HCT116 (cell line): ENCODE measurements around the gene FCER2. TPM values are rescaled to one million over a fixed set of nuclear protein-coding genes. Genes with fewer than 3 reads are reported as not detected.

Experiments used
- ATAC-seq: fragments of 200-7000 bp; cut with Tn5 transposase; 2 replicates; pipeline ENCODE4 v1.9.1; 2020; ENCODE audit warnings: mild to moderate bottlenecking, moderate library complexity
- BruUV-seq: library from RNA; stranded (reverse); fragments of 400-500 nt; replicated peaks from 2 replicates; lab custom pipeline; 2021; lab: Mats Ljungman, UMichigan
- CTCF ChIA-PET: fragments of 300-600 bp; sonication (Branson Sonifier 250); formaldehyde crosslinking; loops from one replicate; lab custom pipeline; 2021; ENCODE audit warnings: antibody characterized with exemption; lab: Charles Lee
- POLR2A ChIA-PET: fragments of 300-600, 350-600 bp; sonication (Branson Sonifier 250); formaldehyde crosslinking; loops from one replicate; lab custom pipeline; 2021; ENCODE audit warnings: antibody characterized with exemption; lab: Charles Lee
- RAD21 ChIA-PET, 2 experiments: fragments of 300-600 bp; sonication (Branson Sonifier 250); formaldehyde crosslinking; loops; one replicate each; lab custom pipeline; 2023; ENCODE audit warnings: low total read pairs in 2 of 2; ENCODE audit not compliant: uncharacterized antibody in 2 of 2, unreplicated experiment in 2 of 2, low non-redundant PET in 1 of 2; lab: Charles Lee
- DNase-seq: peaks from one replicate; pipeline ENCODE4 v3.0.0-alpha.2; 2010; ENCODE audit warnings: low read depth, low spot score
- H2AFZ ChIP-seq: fragments of 200-600 bp; shearing (Covaris generic), sonication (generic); 2 replicates; pipeline ENCODE4 v1.6.1; 2017; ENCODE audit warnings: low read depth, mixed run types, mixed read lengths, antibody characterized with exemption, low read length; ENCODE audit not compliant: poor library complexity, severe bottlenecking
- H3K27ac ChIP-seq: 2 replicates; pipeline ENCODE4 v1.5.1; 2012; ENCODE audit warnings: low read depth, low read length
- H3K27me3 ChIP-seq: fragments of 200-600 bp; sonication (generic); 2 replicates; pipeline ENCODE4 v1.6.1; 2016; ENCODE audit warnings: mixed run types, low read length, mixed read lengths; ENCODE audit not compliant: insufficient read depth
- H3K36me3 ChIP-seq, 2 experiments: fragments of 200-500 bp in 1 of 2; fragments of 200-600 bp in 1 of 2; sonication (Bioruptor generic) in 1 of 2; sonication (generic) in 1 of 2; 2 replicates each; pipeline versions ENCODE4 v1.5.1 to v1.6.1; 2014 to 2016; ENCODE audit warnings: low read length in 2 of 2, inconsistent platforms in 1 of 2, mixed read lengths in 1 of 2, mixed run types in 1 of 2; ENCODE audit not compliant: insufficient read depth in 2 of 2, control insufficient read depth in 1 of 2
- H3K4me1 ChIP-seq, 2 experiments: fragments of 200-600 bp in 1 of 2; sonication (generic) in 1 of 2; 2 replicates each; pipeline versions ENCODE4 v1.5.1 to v1.6.1; 2012 to 2017; ENCODE audit warnings: low read length in 2 of 2, inconsistent platforms in 1 of 2, mild to moderate bottlenecking in 1 of 2, mixed read lengths in 1 of 2, mixed run types in 1 of 2, moderate library complexity in 1 of 2; ENCODE audit not compliant: insufficient read depth in 2 of 2, control insufficient read depth in 1 of 2
- H3K4me2 ChIP-seq: fragments of 200-600 bp; sonication (generic); 2 replicates; pipeline ENCODE4 v1.6.1; 2017; ENCODE audit warnings: mixed run types, low read length, mixed read lengths
- H3K4me3 ChIP-seq, 2 experiments: fragments of 200-600 bp in 1 of 2; sonication (generic) in 1 of 2; replicated peaks in 1 of 2; 2 replicates each; pipeline ENCODE4 v1.5.1; 2011 to 2016; ENCODE audit warnings: low read length in 2 of 2, control low read depth in 1 of 2, low read depth in 1 of 2, mild to moderate bottlenecking in 1 of 2, mixed read lengths in 1 of 2, mixed run types in 1 of 2
- H3K79me2 ChIP-seq: fragments of 200-600 bp; sonication (generic); 2 replicates; pipeline ENCODE4 v1.6.1; 2017; ENCODE audit warnings: mild to moderate bottlenecking, mixed run types, low read length, moderate library complexity, mixed read lengths; ENCODE audit not compliant: insufficient read depth
- H3K9ac ChIP-seq: fragments of 200-600 bp; sonication (generic); 2 replicates; pipeline ENCODE4 v1.6.1; 2016; ENCODE audit warnings: low read length, mixed read lengths
- H3K9me2 ChIP-seq: fragments of 200-600 bp; sonication (generic), shearing (Covaris generic); 2 replicates; pipeline ENCODE4 v1.6.1; 2017; ENCODE audit warnings: mixed run types, mild to moderate bottlenecking, moderate library complexity; ENCODE audit not compliant: insufficient read depth
- H3K9me3 ChIP-seq, 2 experiments: fragments of 200-500 bp in 1 of 2; fragments of 200-600 bp in 1 of 2; sonication (Bioruptor generic) in 1 of 2; sonication (generic) in 1 of 2; 2 replicates each; pipeline ENCODE4 v1.6.1; 2014 to 2017; ENCODE audit warnings: low read length in 2 of 2, mixed read lengths in 2 of 2, inconsistent platforms in 1 of 2, low read depth in 1 of 2, mild to moderate bottlenecking in 1 of 2, mixed run types in 1 of 2, moderate library complexity in 1 of 2; ENCODE audit not compliant: control insufficient read depth in 1 of 2, insufficient read depth in 1 of 2
- H4K20me1 ChIP-seq: fragments of 200-600 bp; sonication (generic), shearing (Covaris generic); 2 replicates; pipeline ENCODE4 v1.6.1; 2017; ENCODE audit warnings: mixed run types, mild to moderate bottlenecking, moderate library complexity; ENCODE audit not compliant: insufficient read depth
- CBX3 ChIP-seq: IDR thresholded peaks from 2 replicates; pipeline ENCODE4 v1.6.1; 2012; ENCODE audit warnings: low read depth
- CEBPB ChIP-seq: IDR thresholded peaks from 2 replicates; pipeline ENCODE4 v1.6.1; 2012; ENCODE audit warnings: low read depth
- EGR1 ChIP-seq: IDR thresholded peaks from 2 replicates; pipeline ENCODE4 v1.6.1; 2012; ENCODE audit warnings: low read depth
- ELF1 ChIP-seq: IDR thresholded peaks from 2 replicates; pipeline ENCODE4 v1.6.1; 2012; ENCODE audit warnings: low read depth, borderline replicate concordance
- EZH2 ChIP-seq: fragments of 200-600 bp; sonication (generic); IDR thresholded peaks from 2 replicates; pipeline ENCODE4 v1.6.1; 2017; ENCODE audit warnings: antibody characterized with exemption, mixed run types
- EZH2phosphoT487 ChIP-seq: fragments of 200-600 bp; IDR thresholded peaks from 2 replicates; pipeline ENCODE4 v1.6.1; 2018; ENCODE audit warnings: antibody characterized with exemption, borderline replicate concordance
- FOSL1 ChIP-seq: IDR thresholded peaks from 2 replicates; pipeline ENCODE4 v1.6.1; 2012; ENCODE audit warnings: low read depth
- POLR2A ChIP-seq: IDR thresholded peaks from 2 replicates; pipeline ENCODE4 v1.7.0; 2011; ENCODE audit warnings: borderline replicate concordance; ENCODE audit not compliant: insufficient read depth, insufficient read length; ENCODE audit errors: extremely low read depth
- REST ChIP-seq: IDR thresholded peaks from 2 replicates; pipeline ENCODE4 v1.6.1; 2012; ENCODE audit warnings: low read depth
- SIN3A ChIP-seq: IDR thresholded peaks from 2 replicates; pipeline ENCODE4 v1.6.1; 2012; ENCODE audit warnings: low read depth
- SRF ChIP-seq: IDR thresholded peaks from 2 replicates; pipeline ENCODE4 v1.6.1; 2012; ENCODE audit warnings: low read depth
- TCF7L2 ChIP-seq: IDR thresholded peaks from 2 replicates; pipeline ENCODE4 v1.7.0; 2011; ENCODE audit warnings: borderline replicate concordance, inconsistent platforms; ENCODE audit not compliant: insufficient read depth, insufficient read length; ENCODE audit errors: extremely low read depth
- YY1 ChIP-seq: IDR thresholded peaks from 2 replicates; pipeline ENCODE4 v1.6.1; 2011; ENCODE audit warnings: low read length, low read depth, moderate library complexity, mild to moderate bottlenecking; ENCODE audit not compliant: insufficient replicate concordance; ENCODE audit errors: extremely low read depth
- ZFX ChIP-seq: fragments of 450-650 bp; IDR thresholded peaks from 2 replicates; pipeline ENCODE4 v1.6.1; 2017
- ZNF274 ChIP-seq: fragments of 200-500 bp; sonication (Bioruptor generic); IDR thresholded peaks from 2 replicates; pipeline ENCODE4 v1.6.1; 2014; ENCODE audit warnings: mild to moderate bottlenecking, low read depth, low read length, inconsistent platforms
- intact Hi-C: fragments of 100-400 bp; cut with micrococcal nuclease; formaldehyde crosslinking; loops from 2 replicates; pipeline ENCODE4 v1.10.0; 2022
- total RNA-seq: library from RNA; stranded (reverse); gene quantifications from one replicate; pipeline ENCODE4 v1.2.1, GENCODE V29; 2021; ENCODE audit not compliant: unreplicated experiment
- TF ChIP-seq, protein P1 (sequence below): IDR thresholded peaks from 2 replicates; pipeline ENCODE4 v1.6.1; 2011; ENCODE audit warnings: mild to moderate bottlenecking, low read length, moderate library complexity; ENCODE audit not compliant: insufficient replicate concordance; ENCODE audit errors: extremely low read depth

Gene FCER2
- total RNA-seq, 1 experiment from 2014 or later, result 0.20 TPM

GRCh38 chr19:7676854-7677253 lies 25.1 kb downstream of the FCER2 start, which contains the start of gene MCEMP1:
TSS of gene MCEMP1 (plus strand) at chr19:7677090. CDS start at chr19:7677121, 31 bp downstream.
- ATAC-seq (no peak), DNase-seq (no peak)
- Histone ChIP-seq H3K4me2 (no peak within 1 kb of the TSS), H3K27ac (no peak within 1 kb of the TSS), H3K9ac (no peak within 1 kb of the TSS), H3K9me3 (peaks cover 0 to 3% of the 10 kb centered on the region in 2 experiments; a peak in 1 of 4 replicates), H3K36me3 (no peaks in the 10 kb centered on the region), H3K4me1 (peaks cover 3 to 33% of the 10 kb centered on the region in 2 experiments; a peak in 3 of 4 replicates), H3K9me2 (no peaks in the 10 kb centered on the region), H3K27me3 (no peaks in the 10 kb centered on the region), H2AFZ (no peak within 1 kb of the TSS), H3K4me3 (no peak within 1 kb of the TSS), H3K79me2 (peaks cover 12% of the 10 kb centered on the region; the same call in 1 of the 2 replicates), H4K20me1 (no peaks in the 10 kb centered on the region)
- TF ChIP-seq SRF, result no peak
- no peak for TF ChIP-seq ELF1
- TF ChIP-seq CEBPB, result no peak
- no peak for TF ChIP-seq CBX3
- ChIA-PET RAD21 (no interaction called here), CTCF (interaction anchor here (1.7 kb wide), 1 partner anchor 109 kb away, joined by 5 read pairs; no protein-coding TSS in a partner anchor), POLR2A (no interaction called here)
- intact Hi-C loops, result no loop called here
- no TSS peak for BruUV-seq

GRCh38 chr19:7676376-7676775 lies 25.6 kb downstream of the FCER2 start:
- no peak overlapping the region for H2AFZ ChIP-seq
- intact Hi-C loops, result no loop called here
- no peaks in the 10 kb centered on the region for H4K20me1 ChIP-seq
- H3K9ac ChIP-seq, result no peak overlapping the region
- H3K4me3 ChIP-seq, result no peak overlapping the region
- H3K79me2 ChIP-seq, result peaks cover 7% of the 10 kb centered on the region; the same call in 1 of the 2 replicates
- POLR2A ChIA-PET, result no interaction called here
- RAD21 ChIA-PET, result no interaction called here
- H3K9me2 ChIP-seq, result no peaks in the 10 kb centered on the region
- BruUV-seq, result no TSS peak
- CTCF ChIA-PET, result interaction anchor here (1.7 kb wide), 1 partner anchor 108 kb away, joined by 5 read pairs; no protein-coding TSS in a partner anchor
- H3K27me3 ChIP-seq, result no peaks in the 10 kb centered on the region
- ATAC-seq, result no peak
- H3K27ac ChIP-seq, result no peak overlapping the region
- peaks cover 0 to 3% of the 10 kb centered on the region in 2 experiments; a peak in 1 of 4 replicates for H3K9me3 ChIP-seq
- H3K4me2 ChIP-seq, result no peak overlapping the region
- no peak for DNase-seq
- no peaks in the 10 kb centered on the region for H3K36me3 ChIP-seq
- H3K4me1 ChIP-seq, result peaks cover 3 to 28% of the 10 kb centered on the region in 2 experiments; a peak in 3 of 4 replicates
- TF ChIP-seq ELF1, result no peak
- no peak for TF ChIP-seq ZNF274
- TF ChIP-seq TCF7L2, result no peak
- TF ChIP-seq YY1, result no peak
- TF ChIP-seq SRF, result no peak
- no peak for TF ChIP-seq EZH2
- no peak for TF ChIP-seq EZH2phosphoT487
- TF ChIP-seq, protein P1, sequence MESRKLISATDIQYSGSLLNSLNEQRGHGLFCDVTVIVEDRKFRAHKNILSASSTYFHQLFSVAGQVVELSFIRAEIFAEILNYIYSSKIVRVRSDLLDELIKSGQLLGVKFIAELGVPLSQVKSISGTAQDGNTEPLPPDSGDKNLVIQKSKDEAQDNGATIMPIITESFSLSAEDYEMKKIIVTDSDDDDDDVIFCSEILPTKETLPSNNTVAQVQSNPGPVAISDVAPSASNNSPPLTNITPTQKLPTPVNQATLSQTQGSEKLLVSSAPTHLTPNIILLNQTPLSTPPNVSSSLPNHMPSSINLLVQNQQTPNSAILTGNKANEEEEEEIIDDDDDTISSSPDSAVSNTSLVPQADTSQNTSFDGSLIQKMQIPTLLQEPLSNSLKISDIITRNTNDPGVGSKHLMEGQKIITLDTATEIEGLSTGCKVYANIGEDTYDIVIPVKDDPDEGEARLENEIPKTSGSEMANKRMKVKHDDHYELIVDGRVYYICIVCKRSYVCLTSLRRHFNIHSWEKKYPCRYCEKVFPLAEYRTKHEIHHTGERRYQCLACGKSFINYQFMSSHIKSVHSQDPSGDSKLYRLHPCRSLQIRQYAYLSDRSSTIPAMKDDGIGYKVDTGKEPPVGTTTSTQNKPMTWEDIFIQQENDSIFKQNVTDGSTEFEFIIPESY, result no peak
- TF ChIP-seq SIN3A, result no peak
- TF ChIP-seq EGR1, result no peak
- no peak for TF ChIP-seq FOSL1
- no peak for TF ChIP-seq POLR2A
- TF ChIP-seq ZFX, result no peak
- no peak for TF ChIP-seq REST
